Measurements from ENCODE around the gene GABRG1. TPM values are rescaled to one million over a fixed set of nuclear protein-coding genes. Genes with fewer than 3 reads are reported as not detected.

GABRG1 gene
- total and polyA plus RNA-seq, 9 of the 15 experiments (the other 6 are each of a cell fraction or from before 2014, with no cell fraction given) = 0.20 to 0.51 (median 0.37) TPM

DNA sequence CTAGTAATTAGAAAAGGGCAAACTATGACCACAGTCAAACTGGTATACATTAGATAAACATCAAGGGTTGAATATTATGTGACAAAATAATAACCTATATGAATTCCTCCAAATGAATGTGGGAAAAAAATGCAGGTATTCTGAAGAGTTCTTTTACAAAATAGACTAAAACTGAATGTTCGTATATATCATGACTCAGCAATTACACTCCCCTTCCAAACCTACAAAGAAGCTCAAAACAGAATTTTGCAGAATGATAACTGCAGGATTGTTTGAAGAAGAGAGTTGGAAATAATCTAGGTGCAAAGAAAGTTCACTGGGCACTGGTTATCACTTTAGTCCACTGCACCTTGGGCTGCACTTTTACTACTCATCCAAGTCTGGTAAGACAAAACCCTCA is 134.1 kb downstream of the GABRG1 start (continued):
- peak; percentile 84 for TF ChIP-seq MAFK (IDR thresholded peaks at IDR 0.05; ENCODE audit: low read length)
- TF ChIP-seq HNRNPL (IDR thresholded peaks at IDR 0.05; ENCODE audit: low read depth, low read length) = no peak
- peak; percentile 77 for TF ChIP-seq C11orf30 (IDR thresholded peaks at IDR 0.05; ENCODE audit: low read depth)
- TF ChIP-seq NFE2 (IDR thresholded peaks at IDR 0.05; ENCODE audit: low read depth) = 0 out of 2 replicates have a peak, but pooled peaks have one; percentile 18
- TF ChIP-seq, protein P1, sequence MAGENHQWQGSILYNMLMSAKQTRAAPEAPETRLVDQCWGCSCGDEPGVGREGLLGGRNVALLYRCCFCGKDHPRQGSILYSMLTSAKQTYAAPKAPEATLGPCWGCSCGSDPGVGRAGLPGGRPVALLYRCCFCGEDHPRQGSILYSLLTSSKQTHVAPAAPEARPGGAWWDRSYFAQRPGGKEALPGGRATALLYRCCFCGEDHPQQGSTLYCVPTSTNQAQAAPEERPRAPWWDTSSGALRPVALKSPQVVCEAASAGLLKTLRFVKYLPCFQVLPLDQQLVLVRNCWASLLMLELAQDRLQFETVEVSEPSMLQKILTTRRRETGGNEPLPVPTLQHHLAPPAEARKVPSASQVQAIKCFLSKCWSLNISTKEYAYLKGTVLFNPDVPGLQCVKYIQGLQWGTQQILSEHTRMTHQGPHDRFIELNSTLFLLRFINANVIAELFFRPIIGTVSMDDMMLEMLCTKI (IDR thresholded peaks at IDR 0.05; ENCODE audit: partially characterized antibody) = no peak
- no peak for TF ChIP-seq DACH1 (IDR thresholded peaks at IDR 0.05; ENCODE audit: partially characterized antibody)
- TF ChIP-seq NFATC3 (IDR thresholded peaks at IDR 0.05) = no peak

DNA sequence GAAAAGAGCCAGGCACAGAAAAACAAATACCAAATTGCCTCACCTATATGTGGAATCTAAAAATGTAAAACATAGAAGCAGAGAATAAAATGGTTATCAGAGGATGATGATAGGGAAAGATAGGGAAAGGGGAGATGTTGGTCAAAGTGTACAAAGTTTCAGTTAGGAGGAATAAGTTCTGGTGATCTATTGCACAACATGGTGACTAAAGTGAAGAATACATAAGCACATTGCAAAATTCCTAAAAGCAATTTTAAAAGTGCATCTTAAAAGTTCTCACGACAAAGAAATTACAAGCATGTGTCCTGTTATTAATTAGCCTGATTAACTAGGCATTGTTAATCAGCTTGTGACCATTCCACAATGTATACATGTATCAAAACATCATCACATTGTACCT is 136.0 kb downstream of the GABRG1 start:
- no peak overlapping the region for H3K27ac ChIP-seq (ENCODE audit: extremely low read depth, low read depth, low read length)
- no peak overlapping the region for H3K4me2 ChIP-seq (ENCODE audit: insufficient read depth, low read length)
- ChIA-PET CTCF (ENCODE audit: low intra/inter-chr PET ratio) (no interaction called here), POLR2A (no interaction called here)
- H3K4me1 ChIP-seq (replicated peaks in 1 of 2; ENCODE audit: control insufficient read depth in 2 of 2, insufficient read depth in 2 of 2, low read length in 2 of 2) = no peaks in the 10 kb centered on the region
- WGBS (ENCODE audit: insufficient coverage, low coverage, missing lambda C conversion rate) = 0% methylated on average over 1 of the region's 1 CpG
- H4K20me1 ChIP-seq (replicated peaks; ENCODE audit: control insufficient read depth, insufficient read depth, low read length) = no peaks in the 10 kb centered on the region
- no peaks in the 10 kb centered on the region for H3K79me2 ChIP-seq (ENCODE audit: control insufficient read depth, insufficient read depth, low read length)
- no peak overlapping the region for H2AFZ ChIP-seq (ENCODE audit: low read depth, low read length)
- intact Hi-C loops (cut with micrococcal nuclease) (no loop called here), in situ Hi-C loops (cut with MboI) (no loop called here)
- no peaks in the 10 kb centered on the region for H3K27me3 ChIP-seq (ENCODE audit: control insufficient read depth in 2 of 2, insufficient read depth in 2 of 2, low read length in 2 of 2)
- no peaks in the 10 kb centered on the region for H3K36me3 ChIP-seq (ENCODE audit: control insufficient read depth, insufficient read depth, low read length)
- H3K4me3 ChIP-seq = no peak overlapping the region
- DNase-seq (ENCODE audit: extremely low read depth in 1 of 4, low spot score in 3 of 4) = no peak
- no peaks in the 10 kb centered on the region for H3K9me1 ChIP-seq (ENCODE audit: control insufficient read depth, insufficient read depth, low read length)
- no peak for ATAC-seq
- H3K9ac ChIP-seq (ENCODE audit: insufficient read depth in 1 of 2, low read depth in 2 of 2, low read length in 2 of 2) = no peak overlapping the region
- BruUV-seq (replicated peaks) = no TSS peak
- TF ChIP-seq CHCHD3 (CRISPR knock-in tag; IDR thresholded peaks at IDR 0.05) (no peak), CEBPB (tag; IDR thresholded peaks at IDR 0.05) (peak; percentile 38; the same call in 1 of the 2 replicates)
- FAIRE-seq = no peak
- H3K9me3 ChIP-seq (replicated peaks; ENCODE audit: control insufficient read depth, insufficient read depth, low read depth, low read length) = no peaks in the 10 kb centered on the region

All from K562 (cell line).